OCI-LY7 (cell line): ENCODE data around the gene DNM2.

Experiments used
- EZH2phosphoT487 ChIP-seq: fragments of 200-600 bp; sonication (generic); IDR thresholded peaks from 2 replicates; pipeline ENCODE4 v1.6.1; 2018; ENCODE audit warnings: low read depth, borderline replicate concordance, mild to moderate bottlenecking, mixed run types, antibody characterized with exemption, low read length, moderate library complexity, mixed read lengths
- TF ChIP-seq, protein P1 (sequence below): fragments of 200-600 bp; sonication (generic); conservative IDR thresholded peaks from 2 replicates; pipeline ENCODE4 v1.5.1; 2014; ENCODE audit warnings: mild to moderate bottlenecking, antibody characterized with exemption, low read length, moderate library complexity, mixed read lengths

DNA sequence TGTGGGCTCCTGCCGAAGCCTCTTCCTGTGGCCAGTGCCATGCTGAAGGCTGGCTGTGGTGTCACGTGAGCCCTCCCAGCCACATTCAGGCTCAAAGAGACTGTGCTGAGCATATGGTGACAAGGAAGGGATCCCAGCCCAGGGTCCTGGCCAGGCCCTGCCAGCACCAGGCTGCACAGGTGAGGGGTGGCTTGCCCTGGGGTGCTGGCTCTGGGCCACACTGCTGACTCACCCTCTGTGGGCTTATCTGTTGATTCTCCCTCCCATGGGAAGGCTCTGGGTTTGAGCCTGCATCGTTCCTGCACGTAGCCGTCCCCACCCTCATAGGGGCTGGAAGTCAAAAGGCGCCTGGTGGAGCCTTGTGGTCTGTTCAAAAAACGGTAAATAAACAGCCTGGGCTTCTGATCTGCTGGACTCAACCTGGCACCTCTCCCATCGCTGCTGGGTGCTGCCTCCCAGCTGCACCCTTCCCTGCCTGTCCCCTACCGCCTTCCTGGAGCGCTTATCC, 31.1 kb downstream of the DNM2 start:
- TF ChIP-seq, protein P1, sequence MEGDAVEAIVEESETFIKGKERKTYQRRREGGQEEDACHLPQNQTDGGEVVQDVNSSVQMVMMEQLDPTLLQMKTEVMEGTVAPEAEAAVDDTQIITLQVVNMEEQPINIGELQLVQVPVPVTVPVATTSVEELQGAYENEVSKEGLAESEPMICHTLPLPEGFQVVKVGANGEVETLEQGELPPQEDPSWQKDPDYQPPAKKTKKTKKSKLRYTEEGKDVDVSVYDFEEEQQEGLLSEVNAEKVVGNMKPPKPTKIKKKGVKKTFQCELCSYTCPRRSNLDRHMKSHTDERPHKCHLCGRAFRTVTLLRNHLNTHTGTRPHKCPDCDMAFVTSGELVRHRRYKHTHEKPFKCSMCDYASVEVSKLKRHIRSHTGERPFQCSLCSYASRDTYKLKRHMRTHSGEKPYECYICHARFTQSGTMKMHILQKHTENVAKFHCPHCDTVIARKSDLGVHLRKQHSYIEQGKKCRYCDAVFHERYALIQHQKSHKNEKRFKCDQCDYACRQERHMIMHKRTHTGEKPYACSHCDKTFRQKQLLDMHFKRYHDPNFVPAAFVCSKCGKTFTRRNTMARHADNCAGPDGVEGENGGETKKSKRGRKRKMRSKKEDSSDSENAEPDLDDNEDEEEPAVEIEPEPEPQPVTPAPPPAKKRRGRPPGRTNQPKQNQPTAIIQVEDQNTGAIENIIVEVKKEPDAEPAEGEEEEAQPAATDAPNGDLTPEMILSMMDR, result no peak
- no peak for TF ChIP-seq EZH2phosphoT487
